ENCODE measurements around the gene PTPN9.
A peak's percentile ranks its signal among the peaks of the same experiment; 100 is the strongest.
"Not testable (repeated sequence)": the region's sequence is repeated elsewhere in the genome, so short reads cannot be mapped to it uniquely, and the experiment has no call there.

PTPN9 gene

GRCh38 chr15:75532413-75533250 is 46.5 kb downstream of the PTPN9 start:
- peak; percentile 37 for DNase-seq (ENCODE audit: low spot score)

- no peak for DNase-seq (ENCODE audit: low spot score)
Observed at GRCh38 chr15:75531041-75531450, 48.1 kb downstream of the PTPN9 start.

- DNase-seq (ENCODE audit: low spot score): no peak
Observed at GRCh38 chr15:75530169-75530568, 48.9 kb downstream of the PTPN9 start.

GRCh38 chr15:75525756-75526155 is 53.4 kb downstream of the PTPN9 start:
- not testable (repeated sequence) for DNase-seq (ENCODE audit: low spot score)

DNA sequence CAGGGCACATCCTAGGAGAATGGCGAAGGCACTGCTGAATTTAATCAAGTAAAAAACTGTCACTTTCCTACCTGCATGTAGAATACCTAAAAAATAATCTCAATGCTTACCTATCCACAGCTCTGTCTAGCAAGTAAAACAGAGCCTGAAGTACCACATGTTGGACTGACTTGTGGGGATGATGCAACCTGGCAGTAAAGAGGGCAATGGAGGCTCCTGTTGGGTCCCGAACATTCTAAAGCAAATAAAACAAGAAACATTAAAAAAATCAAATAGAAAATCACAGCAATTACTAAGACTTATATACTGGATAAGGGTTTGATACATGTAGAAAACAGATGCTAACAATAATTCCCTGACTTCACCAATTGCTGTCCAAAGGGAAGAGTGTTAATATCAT is 56.1 kb downstream of the PTPN9 start:
- no peak for DNase-seq (ENCODE audit: low spot score)

DNA sequence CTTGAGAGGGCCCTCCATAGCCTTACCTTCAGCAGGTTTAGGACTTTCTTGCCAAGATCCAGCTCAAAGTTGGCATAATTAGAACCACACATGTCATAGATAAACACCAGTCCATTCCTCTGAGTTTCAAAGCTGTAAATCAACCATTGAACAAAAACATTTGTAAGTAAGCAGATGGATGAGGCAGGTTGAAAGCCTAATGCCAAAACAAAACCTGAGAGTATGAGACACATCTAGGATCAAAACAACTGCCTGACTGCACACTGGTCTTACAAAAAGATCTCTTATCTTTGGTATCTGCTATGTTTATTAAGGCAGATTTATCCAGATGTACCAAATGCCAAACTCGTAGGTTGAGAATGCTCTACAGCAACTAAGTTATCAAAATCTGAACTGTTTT is 61.9 kb downstream of the PTPN9 start:
- DNase-seq (ENCODE audit: low spot score): no peak

- DNase-seq (ENCODE audit: low spot score): no peak
Observed at GRCh38 chr15:75508840-75509532, 70.1 kb downstream of the PTPN9 start.

- no peak for DNase-seq (ENCODE audit: low spot score)
Observed at GRCh38 chr15:75502360-75502759, 76.8 kb downstream of the PTPN9 start.

GRCh38 chr15:75493732-75494131 is 85.4 kb downstream of the PTPN9 start:
- no peak for DNase-seq (ENCODE audit: low spot score)

DNA sequence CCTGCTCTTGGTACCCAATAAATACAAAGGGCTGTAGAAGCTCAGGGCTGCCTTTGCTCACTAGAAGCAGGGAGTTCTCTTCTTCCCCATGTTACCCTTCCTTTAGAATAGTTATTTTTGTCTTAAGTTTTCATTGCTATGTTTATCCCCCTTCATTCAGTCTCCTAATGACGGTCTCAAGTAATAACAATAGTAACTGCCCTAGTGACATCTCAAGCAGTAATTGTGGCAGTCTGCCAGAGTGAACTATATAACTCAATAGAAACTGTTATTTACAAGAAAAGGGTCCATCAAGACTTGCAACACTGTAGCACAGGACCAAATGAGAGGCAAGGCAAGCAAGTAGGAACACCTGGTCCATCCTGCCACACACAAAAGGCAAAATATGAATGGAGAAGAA is 95.2 kb downstream of the PTPN9 start:
- DNase-seq (ENCODE audit: low spot score): no peak

- not testable (repeated sequence) for DNase-seq (ENCODE audit: low spot score)
Observed at GRCh38 chr15:75483556-75483955, 95.6 kb downstream of the PTPN9 start.

DNA sequence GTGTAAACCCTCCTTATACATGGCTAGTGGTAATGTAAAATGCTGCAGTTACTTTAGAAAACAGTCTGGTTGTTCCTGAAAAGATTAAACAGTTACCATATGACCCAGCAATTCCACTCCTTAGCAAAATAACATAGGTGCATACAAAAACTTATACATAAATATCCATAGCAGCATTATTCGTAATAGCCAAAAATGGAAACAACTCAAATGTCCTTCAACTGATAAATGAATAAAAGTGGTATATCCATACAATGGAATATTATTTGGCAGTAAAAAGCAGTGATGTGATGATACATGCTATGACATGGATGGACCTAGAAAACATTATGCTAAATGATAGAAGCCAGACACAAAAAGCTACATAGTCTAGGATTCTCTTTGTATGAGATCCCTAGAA is 96.0 kb downstream of the PTPN9 start:
- no peak for DNase-seq (ENCODE audit: low spot score)

- DNase-seq (ENCODE audit: low spot score): not testable (repeated sequence)
Observed at GRCh38 chr15:75480463-75480862, 98.7 kb downstream of the PTPN9 start.

GRCh38 chr15:75479670-75480069 is 99.4 kb downstream of the PTPN9 start:
- no peak for DNase-seq (ENCODE audit: low spot score)

DNA sequence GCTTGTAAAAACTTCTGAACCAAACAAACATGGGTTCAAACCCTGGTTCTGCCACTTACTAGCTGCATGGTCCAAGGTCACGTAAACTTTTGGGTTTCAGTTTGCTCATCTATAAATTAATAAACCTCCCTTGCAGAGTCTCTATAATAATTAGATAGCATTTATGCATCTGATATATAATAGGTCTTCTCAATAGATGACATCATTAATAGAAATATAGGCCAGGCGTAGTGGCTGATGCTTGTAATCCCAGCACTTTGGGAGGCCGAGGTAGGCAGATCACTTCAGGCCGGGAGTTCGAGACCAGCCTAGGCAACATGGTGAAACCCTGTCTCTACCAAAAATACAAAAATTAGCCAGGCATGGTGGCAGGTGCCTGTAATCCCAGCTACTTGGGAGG is 102.0 kb downstream of the PTPN9 start:
- not testable (repeated sequence) for DNase-seq (ENCODE audit: low spot score)

GRCh38 chr15:75468913-75469598 is 110.1 kb downstream of the PTPN9 start:
- DNase-seq (ENCODE audit: low spot score): no peak

GRCh38 chr15:75460646-75461045 is 118.5 kb downstream of the PTPN9 start:
- no peak for DNase-seq (ENCODE audit: low spot score)

DNA sequence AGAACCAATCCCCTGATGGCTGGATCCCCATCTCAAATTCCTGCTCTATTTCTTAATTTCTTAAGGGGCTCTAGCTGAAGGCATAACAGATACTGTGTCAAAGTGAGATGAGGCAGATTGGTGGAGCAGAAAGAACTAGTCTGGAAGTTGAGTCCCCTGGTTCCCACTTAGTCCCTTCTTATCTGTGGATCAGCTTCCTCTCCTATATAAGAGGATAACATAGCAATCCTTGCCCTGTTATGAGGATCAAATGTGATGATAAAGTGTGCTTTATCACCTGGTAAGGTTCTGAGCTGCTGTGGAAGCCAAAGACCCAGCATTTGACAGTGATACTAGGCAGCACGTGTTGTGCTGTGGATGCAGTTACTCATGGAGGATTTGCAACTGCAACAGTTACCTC is 119.5 kb downstream of the PTPN9 start:
- no peak for DNase-seq (ENCODE audit: low spot score)

- no peak for DNase-seq (ENCODE audit: low spot score)
Observed at GRCh38 chr15:75456710-75457109, 122.4 kb downstream of the PTPN9 start.

DNA sequence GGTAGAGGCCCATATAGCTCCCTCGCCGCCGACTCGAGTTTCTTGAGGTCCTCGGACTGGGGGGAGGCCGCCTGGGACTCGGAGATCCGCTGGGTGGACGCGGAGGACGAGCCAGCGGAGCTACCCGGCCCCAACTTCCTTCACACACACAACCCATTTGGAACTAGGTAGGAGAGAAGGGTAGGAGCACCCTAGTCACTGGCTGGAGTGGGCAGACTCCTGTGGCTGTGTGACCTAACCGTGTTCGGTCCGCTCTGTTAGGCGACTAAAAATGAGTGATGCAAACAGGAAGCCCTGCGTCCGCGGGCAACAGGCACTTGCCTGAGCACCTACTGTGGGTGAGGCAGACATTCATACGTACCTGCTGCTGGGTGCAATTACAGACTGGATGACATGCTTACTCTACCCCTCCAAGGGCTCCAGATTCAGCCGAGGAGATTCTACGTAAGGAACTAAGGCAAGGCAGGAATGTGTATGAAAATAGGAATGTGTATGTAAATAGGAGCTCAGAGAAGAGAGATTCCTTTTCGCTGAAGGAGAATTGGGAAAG is 123.1 kb downstream of the PTPN9 start:
- DNase-seq (ENCODE audit: low spot score): no peak

DNA sequence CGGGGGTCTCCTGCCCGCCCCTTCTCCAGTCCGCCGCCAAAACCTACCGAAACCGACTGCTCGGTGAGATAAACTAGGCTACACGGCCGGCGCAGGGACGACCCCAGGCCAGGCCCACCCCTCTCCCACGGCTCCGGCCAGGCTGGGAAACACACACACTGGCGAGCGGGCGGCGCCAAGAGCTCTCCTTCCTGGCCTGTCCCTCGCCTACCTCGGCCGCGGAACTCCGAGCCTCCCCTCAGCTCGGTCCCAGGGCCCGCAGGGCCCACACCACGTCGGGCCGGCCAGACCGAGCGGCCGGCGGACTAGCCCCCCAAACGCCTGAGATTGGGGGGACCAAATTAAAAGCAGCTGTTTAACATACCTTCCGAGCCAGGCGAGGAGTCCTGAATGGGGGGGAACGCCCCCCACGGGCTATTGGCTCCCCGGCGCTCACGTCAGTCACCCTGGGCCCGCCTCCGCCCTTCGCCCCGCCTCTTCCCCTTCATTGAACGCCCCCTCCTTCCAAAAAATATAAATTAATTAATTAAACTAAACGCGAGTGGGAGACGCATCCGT is 123.6 kb downstream of the PTPN9 start:
- DNase-seq (ENCODE audit: low spot score): peak; percentile 72

Measured in SK-N-DZ (cell line).